H1 (cell line): ENCODE data around the gene SSR1. TPM values are rescaled to one million over a fixed set of nuclear protein-coding genes. Genes with fewer than 3 reads are reported as not detected.

Source experiments
- CTCF ChIA-PET: fragments of 300-600 bp; sonication (Branson Sonifier 250); formaldehyde crosslinking; loops from one replicate; lab custom pipeline; 2021; ENCODE audit not compliant: partially characterized antibody; lab: Charles Lee
- POLR2A ChIA-PET: fragments of 300-600 bp; sonication (Branson Sonifier 250); formaldehyde crosslinking; loops from one replicate; lab custom pipeline; 2021; ENCODE audit warnings: inconsistent platforms; ENCODE audit not compliant: partially characterized antibody; lab: Charles Lee
- DNase-seq, 2 experiments: peaks; one replicate each; pipeline versions ENCODE4 v3.0.0 to v3.0.0-alpha.2; 2010 to 2022; ENCODE audit warnings: low spot score in 2 of 2, low read depth in 1 of 2, mixed read lengths in 1 of 2
- FAIRE-seq: peaks from 2 replicates; lab custom pipeline; 2011; peaks lifted over from hg19 to GRCh38; lab: Jason Lieb, UNC
- H2AFZ ChIP-seq: 2 replicates; pipeline ENCODE4 v1.8.1; 2012; ENCODE audit warnings: low read length, inconsistent platforms
- H2AK5ac ChIP-seq: 2 replicates; pipeline ENCODE4 v1.6.1; 2013; ENCODE audit warnings: low read depth, low read length
- H2BK120ac ChIP-seq: replicated peaks from 2 replicates; pipeline ENCODE3; 2013; ENCODE audit warnings: low read depth, low read length, inconsistent platforms
- H2BK12ac ChIP-seq: 2 replicates; pipeline ENCODE4 v1.6.1; 2013; ENCODE audit warnings: low read depth, low read length
- H2BK15ac ChIP-seq: 2 replicates; pipeline ENCODE4 v1.6.1; 2013; ENCODE audit warnings: low read length
- H2BK20ac ChIP-seq: 2 replicates; pipeline ENCODE4 v1.6.1; 2013; ENCODE audit warnings: low read length
- H2BK5ac ChIP-seq: 2 replicates; pipeline ENCODE4 v1.6.1; 2013; ENCODE audit warnings: low read depth, low read length
- H3K14ac ChIP-seq: 2 replicates; pipeline ENCODE4 v1.6.1; 2013; ENCODE audit warnings: inconsistent platforms; ENCODE audit not compliant: insufficient read length
- H3K18ac ChIP-seq: 2 replicates; pipeline ENCODE4 v1.6.1; 2013; ENCODE audit warnings: low read length; ENCODE audit errors: extremely low read depth
- H3K23ac ChIP-seq: 2 replicates; pipeline ENCODE4 v1.6.1; 2013; ENCODE audit warnings: inconsistent platforms; ENCODE audit not compliant: insufficient read length
- H3K23me2 ChIP-seq: 2 replicates; pipeline ENCODE4 v1.6.1; 2013; ENCODE audit warnings: low read depth, low read length
- H3K27ac ChIP-seq: 2 replicates; pipeline ENCODE4 v1.6.1; 2011; ENCODE audit warnings: low read depth, low read length, inconsistent platforms
- H3K27me3 ChIP-seq, 4 experiments: replicated peaks in 1 of 4; 1 replicate in 1 of 4; 2 replicates in 3 of 4; pipeline versions ENCODE4 v1.6.1 to v1.8.1; 2011 to 2013; ENCODE audit warnings: low read length in 3 of 4, mild to moderate bottlenecking in 3 of 4, inconsistent platforms in 2 of 4, mixed read lengths in 2 of 4, moderate library complexity in 1 of 4; ENCODE audit not compliant: control insufficient read depth in 3 of 4, insufficient read depth in 3 of 4; ENCODE audit errors: extremely low read depth in 1 of 4
- H3K36me3 ChIP-seq, 4 experiments: 2 replicates each; pipeline versions ENCODE4 v1.6.1 to v1.8.1; 2011 to 2013; ENCODE audit warnings: mild to moderate bottlenecking in 4 of 4, low read length in 3 of 4, moderate library complexity in 2 of 4, control low read depth in 1 of 4, inconsistent platforms in 1 of 4; ENCODE audit not compliant: insufficient read depth in 4 of 4, control insufficient read depth in 2 of 4
- H3K4ac ChIP-seq: replicated peaks from 2 replicates; pipeline ENCODE3; 2013; ENCODE audit warnings: low read length, low read depth, mixed read lengths, inconsistent platforms; ENCODE audit not compliant: insufficient read length
- H3K4me1 ChIP-seq, 4 experiments: replicated peaks in 1 of 4; 1 replicate in 1 of 4; 2 replicates in 3 of 4; pipeline versions ENCODE4 v1.6.1 to v1.8.1; 2011 to 2013; ENCODE audit warnings: low read length in 3 of 4, inconsistent platforms in 2 of 4, mixed read lengths in 1 of 4; ENCODE audit not compliant: insufficient read depth in 4 of 4, control insufficient read depth in 3 of 4
- H3K4me2 ChIP-seq, 2 experiments: 2 replicates each; pipeline versions ENCODE4 v1.6.1 to v1.8.1; 2011 to 2013; ENCODE audit warnings: low read depth in 2 of 2, low read length in 2 of 2, control low read depth in 1 of 2, inconsistent platforms in 1 of 2, mild to moderate bottlenecking in 1 of 2; ENCODE audit not compliant: insufficient read depth in 1 of 2
- H3K4me3 ChIP-seq, 4 experiments: fragments of 200-600, 300-600 bp in 1 of 4; sonication (generic), shearing (Covaris generic), sonication (Bioruptor Twin) in 1 of 4; 2 replicates each; pipeline versions ENCODE4 v1.5.1 to v1.8.1; 2011 to 2016; ENCODE audit warnings: low read length in 4 of 4, low read depth in 3 of 4, control low read depth in 2 of 4, inconsistent platforms in 2 of 4, mild to moderate bottlenecking in 2 of 4, mixed read lengths in 1 of 4, moderate library complexity in 1 of 4; ENCODE audit not compliant: insufficient read depth in 2 of 4; ENCODE audit errors: extremely low read depth in 1 of 4
- H3K56ac ChIP-seq: replicated peaks from 2 replicates; pipeline ENCODE3; 2013; ENCODE audit warnings: low read depth, mild to moderate bottlenecking, mixed read lengths, low read length, inconsistent platforms; ENCODE audit not compliant: insufficient read length
- H3K79me1 ChIP-seq: 2 replicates; pipeline ENCODE4 v1.6.1; 2013; ENCODE audit warnings: low read depth, low read length, control low read depth
- H3K79me2 ChIP-seq, 2 experiments: 2 replicates each; pipeline versions ENCODE4 v1.6.1 to v1.8.1; 2012 to 2013; ENCODE audit warnings: low read length in 2 of 2, mild to moderate bottlenecking in 2 of 2, inconsistent platforms in 1 of 2; ENCODE audit not compliant: insufficient read depth in 2 of 2, control insufficient read depth in 1 of 2
- H3K9ac ChIP-seq, 4 experiments: replicated peaks in 1 of 4; 1 replicate in 1 of 4; 2 replicates in 3 of 4; pipeline versions ENCODE4 v1.6.1 to v1.8.1; 2011 to 2013; ENCODE audit warnings: low read depth in 3 of 4, low read length in 3 of 4, control low read depth in 2 of 4, mild to moderate bottlenecking in 2 of 4, moderate library complexity in 2 of 4, inconsistent platforms in 1 of 4; ENCODE audit errors: extremely low read depth in 1 of 4
- H3K9me3 ChIP-seq, 2 experiments: 2 replicates each; pipeline versions ENCODE4 v1.6.1 to v1.8.1; 2012 to 2013; ENCODE audit warnings: mild to moderate bottlenecking in 2 of 2, moderate library complexity in 2 of 2, control low read depth in 1 of 2, inconsistent platforms in 1 of 2, low read depth in 1 of 2, low read length in 1 of 2, mixed read lengths in 1 of 2; ENCODE audit not compliant: insufficient read depth in 2 of 2
- H4K20me1 ChIP-seq, 2 experiments: replicated peaks in 1 of 2; 2 replicates each; pipeline versions ENCODE3 to v1.8.1; 2011 to 2013; ENCODE audit warnings: inconsistent platforms in 2 of 2, low read length in 2 of 2, mild to moderate bottlenecking in 1 of 2; ENCODE audit not compliant: insufficient read depth in 2 of 2, control insufficient read depth in 1 of 2
- H4K5ac ChIP-seq: 2 replicates; pipeline ENCODE4 v1.6.1; 2013; ENCODE audit warnings: low read length, low read depth, mixed read lengths, inconsistent platforms; ENCODE audit not compliant: insufficient read length
- H4K8ac ChIP-seq: 2 replicates; pipeline ENCODE4 v1.8.0; 2013; ENCODE audit warnings: mild to moderate bottlenecking, moderate library complexity, low read length, inconsistent platforms; ENCODE audit not compliant: insufficient read depth; ENCODE audit errors: extremely low read depth
- H4K91ac ChIP-seq: replicated peaks from 2 replicates; pipeline ENCODE3; 2013; ENCODE audit warnings: low read length, mixed read lengths, inconsistent platforms; ENCODE audit not compliant: insufficient read length
- HDAC6 ChIP-seq: IDR thresholded peaks from one replicate; pipeline ENCODE4 v1.7.1; 2012; ENCODE audit warnings: low read depth, mild to moderate bottlenecking, inconsistent platforms, low read length, moderate library complexity
- WGBS, 2 experiments: shearing (Covaris generic) in 1 of 2; methylation state at CpG; one replicate each; pipeline versions ENCODE4 v1.1.6 to v1.1.7; 2013 to 2015; ENCODE audit warnings: low lambda C conversion rate in 2 of 2, mixed read lengths in 2 of 2, inconsistent platforms in 1 of 2, low coverage in 1 of 2, missing lambda C conversion rate in 1 of 2; ENCODE audit not compliant: insufficient replicate concordance in 2 of 2, insufficient coverage in 1 of 2, insufficient read length in 1 of 2; ENCODE audit errors: extremely low coverage in 1 of 2, missing lambda C conversion rate in 1 of 2; 5-methylcytosine and 5-hydroxymethylcytosine counted together
- polyA plus RNA-seq, 7 experiments: library from polyadenylated mRNA; depleted of rRNA in 3 of 7; stranded (reverse) in 5 of 7; unstranded in 2 of 7; fragments of >200 nt in 5 of 7; fragments of 200-250 nt in 2 of 7; gene quantifications; 1 replicate in 5 of 7; 2 replicates in 1 of 7; 4 replicates in 1 of 7; pipeline versions ENCODE4 v1.2.1 to v1.2.3, GENCODE V29; 2011 to 2013; ENCODE audit warnings: missing spikeins in 2 of 7, mixed read lengths in 2 of 7
- total RNA-seq: library from RNA; stranded (reverse); fragmentation: NEBNext Ultra II Directional; extraction: Animal tissue kit (Norgen Biotek cat#: 25700); gene quantifications from 2 replicates; pipeline ENCODE4 v1.2.1, GENCODE V29; 2021

The SSR1 gene
- total and polyA plus RNA-seq, 2 of the 8 experiments (the other 6 are each of a cell fraction or from before 2014, with no cell fraction given) = 26.6 to 117 TPM

DNA sequence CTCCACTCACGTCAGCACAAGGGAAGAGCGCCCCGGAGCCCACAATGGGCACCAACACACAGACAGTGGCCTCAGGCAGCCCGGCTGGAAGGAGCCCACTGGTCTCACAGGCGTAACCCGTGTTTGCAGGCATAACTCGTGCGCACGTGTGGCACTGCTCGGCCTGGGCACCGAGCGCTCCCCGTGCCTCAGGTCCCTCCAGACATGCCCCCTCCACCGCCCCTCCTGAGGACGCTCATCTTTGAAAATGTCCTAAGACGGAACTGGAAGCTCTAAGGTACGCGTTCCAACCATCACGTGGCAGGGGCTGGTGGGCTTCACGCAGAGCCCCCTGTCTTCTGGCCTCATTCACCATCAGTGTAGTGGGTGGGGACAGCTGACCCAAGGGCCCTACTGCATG, 44.6 kb downstream of the SSR1 start:
- POLR2A ChIA-PET = interaction anchor here (1.3 kb wide), 1 partner anchor 19 kb away, joined by 3 read pairs; no protein-coding TSS in a partner anchor
- H3K23me2 ChIP-seq = no peaks in the 10 kb centered on the region
- CTCF ChIA-PET = interaction anchor here (0.5 to 1.1 kb wide), 5 partner anchors 8 to 594 kb away, joined by 3 to 4 read pairs (median 3); no protein-coding TSS in a partner anchor
- no peak overlapping the region for H2BK20ac ChIP-seq
- no peak overlapping the region for H3K56ac ChIP-seq
- H3K9ac ChIP-seq = no peak overlapping the region
- H3K9me3 ChIP-seq = no peaks in the 10 kb centered on the region
- H4K91ac ChIP-seq = no peak overlapping the region
- H3K4me2 ChIP-seq = no peak overlapping the region
- no peak overlapping the region for H2BK15ac ChIP-seq
- no peak overlapping the region for H3K18ac ChIP-seq
- H4K20me1 ChIP-seq = no peaks in the 10 kb centered on the region
- H3K27me3 ChIP-seq = no peaks in the 10 kb centered on the region
- FAIRE-seq (no peak), DNase-seq (no peak)
- no peaks in the 10 kb centered on the region for H3K36me3 ChIP-seq
- no peaks in the 10 kb centered on the region for H3K79me1 ChIP-seq
- H2BK120ac ChIP-seq = no peak overlapping the region
- no peak overlapping the region for H3K14ac ChIP-seq
- H3K4me3 ChIP-seq = no peak overlapping the region
- H4K5ac ChIP-seq = no peak overlapping the region
- no peaks in the 10 kb centered on the region for H3K79me2 ChIP-seq
- H4K8ac ChIP-seq = no peak overlapping the region; the same call in 1 of the 2 replicates
- no peak overlapping the region for H3K27ac ChIP-seq
- no peak overlapping the region for H3K4ac ChIP-seq
- H2BK12ac ChIP-seq = no peak overlapping the region
- H2AFZ ChIP-seq = no peak overlapping the region
- no peak overlapping the region for H2BK5ac ChIP-seq
- no peak for TF ChIP-seq HDAC6
- no peaks in the 10 kb centered on the region for H3K4me1 ChIP-seq
- no peak overlapping the region for H2AK5ac ChIP-seq
- whole genome bisulfite sequencing, 2 experiments = 84% methylated on average over 20 of the region's 20 CpGs; no CpG with 5 or more reads in 1 of the 2 experiments
- no peak overlapping the region for H3K23ac ChIP-seq
